DLD1 (cell line): Measurements from ENCODE around the gene GK.
"Not testable (repeated sequence)": the region's sequence is repeated elsewhere in the genome, so short reads cannot be mapped to it uniquely, and the experiment has no call there.

Experiments
- in situ Hi-C: cut with HindIII; loops from 2 replicates; pipeline ENCODE4 v1.10.0; 2017; ENCODE audit warnings: low sequenced_read_pairs

The GK gene

DNA sequence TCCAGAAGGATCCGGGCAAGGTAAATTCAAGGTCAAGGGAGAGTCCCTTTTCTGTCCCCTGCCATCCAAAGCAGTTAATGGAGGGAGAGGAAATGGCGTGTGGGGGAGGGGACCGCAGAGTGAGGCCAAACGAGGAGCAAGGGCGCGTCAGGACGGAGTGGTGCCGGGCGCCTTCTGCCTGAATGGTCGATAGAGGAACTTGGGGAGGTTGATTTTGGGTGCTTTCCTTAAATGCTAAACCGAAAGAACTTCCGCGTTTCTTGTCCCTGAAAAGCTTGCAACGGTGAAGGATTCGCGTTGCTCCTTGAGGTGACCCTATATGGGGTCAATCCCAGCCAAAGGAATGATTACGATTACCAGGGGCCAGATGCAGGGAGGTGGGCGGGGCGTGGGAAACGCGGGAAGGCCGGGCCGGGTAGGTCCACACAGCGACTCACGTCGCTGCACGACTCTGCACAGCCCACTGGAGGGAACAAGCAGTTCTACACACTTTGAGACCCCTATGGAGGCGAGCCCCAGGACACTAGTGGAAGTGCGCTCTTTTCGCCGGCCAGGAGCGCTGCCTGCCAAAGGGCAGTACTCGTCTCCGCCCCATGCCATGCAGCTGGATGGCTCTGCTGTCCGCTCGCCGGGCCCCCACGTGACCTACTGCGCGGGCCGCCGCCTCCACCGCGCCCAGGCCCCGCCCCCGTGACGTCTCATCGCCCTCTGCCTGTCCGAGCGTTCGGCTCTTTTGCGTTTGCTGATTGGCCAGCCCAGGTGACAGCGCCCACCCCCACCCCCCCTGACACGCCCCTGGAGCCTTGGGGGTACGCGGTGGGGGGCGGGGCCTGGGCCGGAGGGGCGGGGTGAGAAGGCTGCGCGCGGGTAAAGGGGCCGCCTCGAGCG is 452 bp upstream of the GK start:
- in situ Hi-C loops, result no loop called here

DNA sequence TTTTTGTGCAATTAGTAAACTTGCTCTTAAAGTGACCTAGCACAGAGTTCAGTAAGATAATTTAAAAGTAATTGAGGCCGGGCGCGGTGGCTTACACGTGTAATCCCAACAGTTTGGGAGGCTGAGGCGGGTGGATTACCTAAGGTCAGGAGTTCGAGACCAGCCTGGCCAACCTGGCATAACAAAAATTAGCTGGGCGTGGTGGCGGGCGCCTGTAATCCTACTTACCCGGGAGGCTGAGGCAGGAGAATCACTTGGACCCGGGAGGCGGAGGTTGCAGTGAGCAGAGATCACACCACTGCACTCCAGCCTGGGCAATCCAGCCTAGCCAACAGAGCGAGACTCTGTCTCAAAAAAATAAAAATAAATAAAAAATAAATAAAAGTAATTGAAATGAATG is 1.2 kb downstream of the GK start:
- in situ Hi-C loops, result not testable (repeated sequence)

DNA sequence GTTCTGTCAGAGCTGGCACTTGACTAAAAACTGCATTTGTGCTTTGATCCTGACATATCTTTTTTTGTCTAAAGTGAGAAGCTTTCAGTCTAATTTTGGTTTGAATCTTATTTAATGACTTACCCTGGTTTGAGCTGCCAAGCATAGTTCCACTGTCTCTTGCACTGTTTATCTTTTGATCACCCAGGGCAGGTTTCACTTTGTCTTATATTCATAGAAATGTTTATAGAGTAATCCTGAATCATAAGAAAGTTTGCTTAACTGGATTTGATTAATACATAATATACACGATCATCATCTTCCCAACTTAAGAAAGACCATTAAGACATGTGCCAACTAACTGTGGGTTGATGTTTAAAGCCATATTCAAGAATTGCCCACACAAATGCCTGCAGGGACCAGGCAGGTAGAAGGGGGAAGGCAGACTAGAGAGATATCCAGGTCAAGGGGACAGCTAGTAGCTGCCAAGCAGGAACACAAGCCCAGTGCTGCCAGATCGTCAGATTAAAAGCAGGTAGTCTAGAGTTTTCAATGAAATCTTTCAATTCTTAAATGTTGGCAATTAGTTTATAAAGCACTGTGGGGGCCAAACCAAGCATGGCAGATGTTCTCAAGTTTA is 1.9 kb downstream of the GK start:
- in situ Hi-C loops, result no loop called here

DNA sequence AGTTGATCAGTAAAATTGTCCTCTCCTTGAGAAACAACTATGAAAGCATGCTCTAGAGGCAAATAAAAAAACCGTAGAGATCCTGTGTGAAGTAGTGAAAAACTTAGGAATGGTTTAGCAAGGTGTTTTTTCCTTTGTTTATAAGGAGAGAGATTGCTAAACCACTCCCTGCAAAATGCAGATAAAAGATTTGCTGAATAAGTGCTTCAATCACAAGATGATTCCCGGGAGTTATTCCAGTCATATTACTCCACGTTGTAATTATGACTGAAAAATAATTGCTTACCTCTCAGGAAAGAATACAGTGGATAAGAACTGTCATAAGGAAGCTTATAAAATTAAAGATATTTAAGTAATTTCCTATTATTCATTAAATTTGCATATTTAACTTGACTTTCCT is 2.8 kb downstream of the GK start:
- in situ Hi-C loops, result no loop called here

DNA sequence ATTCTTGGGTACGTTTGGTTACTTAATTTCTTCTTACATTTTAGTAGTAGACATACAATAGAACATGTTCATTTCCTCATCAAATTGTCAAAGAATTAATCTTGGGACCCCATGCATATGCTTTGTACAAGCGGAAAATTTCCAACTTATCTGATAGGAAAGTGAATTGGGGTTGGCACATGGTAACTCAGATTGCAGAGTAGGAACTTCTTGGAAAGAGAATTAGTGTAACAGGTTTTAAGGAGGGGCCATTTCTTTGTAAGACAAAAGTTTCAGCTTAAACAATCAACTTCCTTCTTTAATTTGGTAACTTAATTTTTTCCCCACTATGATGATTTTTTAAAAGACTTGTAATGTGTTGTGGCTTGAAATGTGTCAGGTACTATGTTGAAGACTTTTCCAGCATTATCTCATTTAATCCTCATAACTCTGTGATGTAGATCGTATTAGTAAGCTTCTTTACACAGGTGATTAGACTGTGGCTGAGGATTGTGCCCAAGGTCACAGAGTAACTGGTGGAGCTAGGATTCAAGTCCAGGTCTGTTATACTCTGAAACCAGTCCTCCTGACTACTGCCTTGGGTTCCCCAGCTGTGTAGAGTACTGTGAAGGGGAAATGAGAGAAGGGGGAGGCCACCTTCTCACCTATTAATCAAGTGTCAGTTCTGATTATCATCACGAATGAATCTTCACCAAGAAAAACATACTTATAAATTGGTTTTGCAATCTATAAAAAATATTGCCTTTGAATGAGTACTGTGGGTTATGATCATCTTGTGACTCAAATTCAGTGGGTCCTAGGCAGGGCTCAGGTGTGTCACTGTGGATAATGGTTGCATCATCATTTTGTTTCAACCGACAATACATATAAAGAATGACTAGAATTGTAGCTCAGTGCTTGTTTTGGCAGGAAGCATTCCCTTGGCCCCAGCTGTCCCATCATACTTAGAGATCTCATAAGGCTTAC is 4.3 kb downstream of the GK start:
- in situ Hi-C loops, result no loop called here

DNA sequence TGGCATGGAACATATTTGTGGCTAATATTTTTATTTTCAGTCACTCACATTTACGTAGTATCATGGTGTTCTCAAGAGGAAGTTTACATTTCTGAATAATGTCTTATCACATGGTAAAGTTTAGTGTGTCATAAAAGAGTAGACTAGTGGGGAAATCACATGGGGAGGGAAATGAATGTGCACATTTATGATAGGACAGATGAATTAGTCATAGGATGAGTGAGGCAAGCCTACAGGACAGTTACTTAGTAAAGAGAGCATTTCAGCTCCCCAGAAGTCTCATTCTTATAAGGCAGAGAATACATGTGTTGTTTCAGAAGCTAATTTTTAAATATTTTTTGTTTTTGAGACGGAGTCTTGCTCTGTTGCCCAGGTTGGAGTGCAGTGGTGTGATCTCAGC is 6.2 kb downstream of the GK start:
- in situ Hi-C loops, result no loop called here

DNA sequence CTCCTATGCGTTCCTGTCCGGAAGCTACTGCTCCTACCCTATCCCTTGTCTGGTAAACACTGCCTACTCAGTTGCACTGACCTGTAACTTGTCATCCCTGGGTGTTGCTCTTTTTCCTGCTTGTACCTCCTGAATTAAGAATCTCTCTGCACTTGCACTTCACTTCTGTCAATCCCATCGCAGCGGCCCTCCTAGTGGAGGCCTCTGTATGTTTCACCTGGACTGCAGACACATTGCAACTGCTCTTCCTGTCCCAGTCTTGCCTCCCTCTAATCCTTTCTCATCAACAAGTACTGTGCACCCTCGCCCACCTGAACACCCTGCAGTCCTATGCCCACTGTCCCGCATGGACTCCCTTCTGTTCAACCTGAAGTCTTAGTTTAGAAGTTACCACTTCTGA is 8.0 kb downstream of the GK start:
- in situ Hi-C loops, result no loop called here

DNA sequence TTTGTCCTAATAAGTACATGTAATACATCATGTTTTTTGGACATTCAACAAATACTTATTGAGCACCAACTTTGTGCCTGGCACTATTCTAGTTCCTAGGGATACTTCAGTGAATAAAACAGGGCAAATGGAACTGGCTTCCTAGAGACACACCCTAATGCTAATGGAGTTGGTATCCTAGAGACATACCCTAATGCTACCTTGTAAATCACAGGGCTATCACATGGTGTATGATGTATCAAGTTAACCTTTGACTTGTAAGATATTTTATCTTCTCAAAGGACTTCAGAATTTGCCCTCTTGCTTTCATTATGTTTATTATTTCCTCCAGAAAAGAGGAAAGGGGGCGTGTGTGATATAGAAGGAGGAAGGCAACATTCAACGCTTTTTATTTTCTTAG is 10.1 kb downstream of the GK start:
- in situ Hi-C loops, result no loop called here

DNA sequence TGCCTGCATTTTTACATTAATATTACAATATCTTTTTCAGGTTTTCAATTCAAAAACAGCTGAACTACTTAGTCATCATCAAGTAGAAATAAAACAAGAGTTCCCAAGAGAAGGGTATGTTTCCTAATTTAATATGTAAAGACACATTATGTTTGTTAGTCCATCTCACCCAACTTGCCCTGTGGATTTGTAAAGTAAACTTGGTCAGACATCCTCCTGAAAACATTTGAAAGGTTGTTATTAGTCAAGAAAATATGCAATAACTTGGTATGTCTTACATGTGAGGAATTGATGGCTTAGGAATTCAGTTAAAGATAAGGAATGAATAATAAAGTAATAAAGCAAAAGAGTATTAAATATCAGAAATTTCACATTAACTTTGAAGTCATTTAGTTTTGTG is 12.2 kb downstream of the GK start:
- in situ Hi-C loops, result no loop called here

DNA sequence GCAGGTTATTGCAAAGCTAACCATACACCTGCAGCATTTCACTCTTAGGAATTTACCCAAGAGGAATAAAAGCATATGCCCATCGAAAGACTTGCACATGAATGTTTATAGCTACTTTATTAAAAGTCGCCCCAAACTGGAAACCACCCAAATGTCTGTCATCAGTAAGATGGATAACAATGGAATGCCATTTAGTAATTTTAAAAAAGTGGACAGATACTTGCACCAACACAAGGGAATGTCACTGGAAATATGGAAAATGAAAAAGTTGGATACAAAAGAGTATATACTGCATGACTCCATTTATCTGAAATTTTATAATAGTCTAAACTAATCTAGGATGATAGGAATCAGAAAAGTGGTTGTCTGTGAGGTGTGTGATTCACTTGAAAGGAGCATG is 12.9 kb downstream of the GK start:
- in situ Hi-C loops, result no loop called here

DNA sequence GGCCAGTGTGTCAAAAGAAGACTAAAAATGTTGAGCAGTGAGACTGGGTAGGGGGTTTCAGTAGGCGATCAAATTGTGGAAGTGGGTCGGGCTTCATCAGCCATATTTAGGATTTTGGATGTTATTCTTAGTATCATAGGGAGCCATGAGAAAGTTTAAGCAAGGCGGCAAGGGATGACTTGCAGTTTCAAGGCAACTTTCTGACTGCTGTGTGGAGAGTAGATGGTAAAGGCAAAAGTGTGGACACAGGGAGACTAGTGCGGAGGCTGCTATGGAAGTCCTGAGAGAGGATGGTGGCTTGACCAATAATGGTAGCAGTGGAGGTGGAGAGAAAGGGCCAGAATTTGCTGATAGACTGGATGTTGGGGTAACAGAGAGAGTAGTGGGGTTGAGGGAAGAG is 15.4 kb downstream of the GK start:
- in situ Hi-C loops, result no loop called here

DNA sequence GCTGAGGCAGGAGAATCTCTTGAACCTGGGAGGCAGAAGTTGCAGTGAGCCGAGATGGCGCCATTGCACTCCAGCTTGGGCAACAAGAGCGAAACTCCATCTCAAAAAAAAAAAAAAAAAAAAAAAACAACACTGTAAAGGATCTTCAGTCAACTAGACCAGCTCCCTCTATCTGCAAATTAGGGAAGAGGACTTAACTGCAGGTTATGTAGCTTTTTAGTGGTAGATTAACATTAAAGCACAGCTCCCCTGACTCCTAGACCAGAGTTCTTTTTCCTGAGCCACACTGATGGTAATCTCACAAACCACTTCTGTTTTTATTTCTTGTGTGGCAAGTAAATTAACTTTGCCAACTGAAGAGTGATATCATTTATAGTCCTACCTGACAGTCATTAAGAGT is 18.0 kb downstream of the GK start:
- in situ Hi-C loops, result not testable (repeated sequence)

DNA sequence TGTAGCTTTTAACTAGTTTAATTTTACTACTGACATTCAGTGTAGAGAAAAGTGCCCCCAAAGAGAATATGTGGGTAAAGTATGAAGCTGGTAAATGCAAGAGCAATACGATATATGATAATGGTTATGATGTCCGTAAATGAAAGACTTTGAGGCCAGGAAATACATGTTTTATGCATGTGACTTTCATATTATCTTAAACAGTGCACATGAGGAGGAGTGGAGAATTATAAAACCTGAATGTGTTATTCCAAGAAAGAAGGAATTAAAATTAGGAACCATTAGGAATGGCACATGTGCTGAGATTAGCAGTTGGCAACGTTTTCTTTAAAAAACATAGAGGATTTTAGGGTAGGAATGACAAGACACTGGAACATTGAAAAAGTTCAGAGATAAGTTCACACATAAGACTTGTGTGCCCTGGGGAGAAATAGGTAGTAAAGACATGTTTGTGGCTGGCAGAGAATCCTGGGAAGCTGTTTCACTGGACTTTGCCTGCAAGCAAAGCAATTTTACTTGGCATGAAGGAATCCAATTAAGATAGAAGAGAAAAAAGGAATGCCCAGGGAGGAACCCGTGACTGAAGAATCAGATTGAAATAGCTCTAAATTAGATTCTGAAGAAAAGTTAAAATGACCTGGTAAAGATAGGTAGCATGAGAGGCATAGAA is 20.0 kb downstream of the GK start:
- in situ Hi-C loops, result no loop called here

DNA sequence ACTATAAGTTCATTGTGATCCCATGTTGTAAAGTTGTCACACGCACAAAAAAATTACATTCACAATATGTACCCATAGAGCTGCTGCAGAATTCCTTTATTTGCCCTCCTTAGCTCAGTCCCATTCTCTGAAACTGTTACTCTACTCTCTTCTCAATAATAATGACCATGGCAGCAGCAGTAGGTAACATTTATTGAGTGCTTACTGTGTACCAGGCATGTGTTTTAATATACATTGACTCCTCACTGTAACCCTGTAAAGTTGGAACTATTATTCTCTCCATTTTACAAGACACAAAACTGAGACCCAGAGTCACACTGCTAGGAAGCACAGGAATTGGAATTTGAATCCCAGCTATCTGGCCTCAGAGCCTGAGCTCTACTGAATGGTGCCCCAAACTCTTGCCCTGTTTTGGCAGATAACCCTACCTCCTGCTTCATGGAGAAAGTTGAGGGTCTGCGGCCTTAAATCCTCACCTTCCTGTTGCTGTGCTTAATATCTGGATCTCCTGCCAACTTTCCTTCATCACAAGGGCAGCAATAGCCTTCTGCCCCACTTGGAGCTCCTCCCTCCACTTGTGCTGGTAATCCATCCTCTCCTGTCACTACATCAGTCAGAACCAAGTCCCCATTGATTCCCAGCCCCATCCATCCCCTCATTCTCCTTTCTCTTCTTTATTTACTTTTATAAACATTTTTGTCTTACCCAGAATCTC is 20.8 kb downstream of the GK start:
- in situ Hi-C loops, result no loop called here

DNA sequence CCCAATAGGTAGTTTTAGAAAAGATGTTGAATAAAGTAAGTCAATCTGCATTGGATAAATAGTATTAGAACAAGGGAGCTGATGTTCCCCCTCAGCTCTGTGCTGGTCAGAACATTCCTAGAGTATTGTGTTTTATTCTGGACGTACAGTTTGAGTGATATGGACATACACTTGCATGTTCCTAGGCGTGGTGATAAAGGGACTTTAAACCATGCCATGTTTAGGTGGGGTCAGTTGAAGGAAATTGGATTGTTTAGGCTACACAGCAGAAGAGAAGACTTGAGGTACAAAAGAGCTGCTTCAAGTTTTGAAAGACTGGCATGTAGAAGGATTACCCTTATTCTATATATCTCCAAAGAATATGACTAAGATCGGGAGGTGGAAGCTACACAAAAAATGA is 21.6 kb downstream of the GK start:
- in situ Hi-C loops, result no loop called here

DNA sequence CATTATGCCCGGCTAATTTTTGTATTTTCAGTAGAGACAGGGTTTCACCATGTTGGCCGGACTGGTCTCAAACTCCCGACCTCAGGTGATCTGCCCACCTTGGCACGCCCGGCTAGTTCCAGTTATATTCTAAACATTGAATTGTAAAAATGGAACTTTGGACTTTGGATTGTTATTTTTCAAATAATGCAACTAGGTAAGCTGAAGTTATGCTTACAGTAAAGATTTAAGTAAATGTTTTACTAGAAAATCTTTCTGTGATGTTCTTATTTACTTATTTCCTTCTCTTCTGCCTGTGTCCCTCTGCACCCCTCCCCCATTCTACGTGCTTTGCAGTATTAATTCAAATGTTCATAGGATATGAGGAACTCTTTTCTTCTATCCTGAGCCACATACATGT is 26.1 kb downstream of the GK start:
- in situ Hi-C loops, result no loop called here

DNA sequence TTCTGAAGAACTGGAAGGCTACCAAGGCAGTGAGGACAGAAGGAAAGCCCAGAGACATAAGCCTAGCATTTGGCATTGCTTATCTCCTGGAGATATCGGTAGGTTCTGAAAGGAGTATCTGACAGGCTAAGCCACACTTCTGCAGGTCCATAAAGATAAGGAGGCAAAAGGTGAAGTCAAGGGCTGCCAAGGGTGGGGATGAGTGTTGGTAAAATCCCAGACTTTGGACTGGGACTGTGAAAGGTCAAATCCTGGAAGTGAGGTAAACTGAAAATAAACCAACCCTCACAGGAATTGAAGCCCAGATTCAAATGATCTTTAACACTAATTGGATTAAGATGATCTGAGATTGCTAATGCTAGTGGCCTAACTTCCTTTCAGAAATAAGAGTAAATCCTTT is 27.4 kb downstream of the GK start:
- in situ Hi-C loops, result no loop called here

DNA sequence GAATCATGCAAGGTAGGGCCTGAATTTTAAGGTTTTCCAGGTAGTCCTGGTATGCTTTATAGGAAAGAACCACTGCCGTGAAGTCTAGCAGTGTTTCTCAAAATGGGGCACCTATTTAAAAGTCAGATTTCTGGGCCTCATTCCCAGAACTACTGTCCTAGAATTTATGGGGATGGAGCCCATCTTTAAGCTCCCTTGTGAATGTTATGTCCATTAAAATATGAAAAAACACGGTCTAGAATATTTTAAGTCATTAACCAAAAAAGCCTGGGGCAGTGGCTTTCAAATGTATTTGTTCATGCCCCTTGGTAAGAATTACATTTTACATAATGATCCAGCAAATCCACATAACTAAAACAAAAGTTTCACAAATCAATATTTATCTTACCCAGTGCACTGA is 35.4 kb downstream of the GK start:
- in situ Hi-C loops, result no loop called here

DNA sequence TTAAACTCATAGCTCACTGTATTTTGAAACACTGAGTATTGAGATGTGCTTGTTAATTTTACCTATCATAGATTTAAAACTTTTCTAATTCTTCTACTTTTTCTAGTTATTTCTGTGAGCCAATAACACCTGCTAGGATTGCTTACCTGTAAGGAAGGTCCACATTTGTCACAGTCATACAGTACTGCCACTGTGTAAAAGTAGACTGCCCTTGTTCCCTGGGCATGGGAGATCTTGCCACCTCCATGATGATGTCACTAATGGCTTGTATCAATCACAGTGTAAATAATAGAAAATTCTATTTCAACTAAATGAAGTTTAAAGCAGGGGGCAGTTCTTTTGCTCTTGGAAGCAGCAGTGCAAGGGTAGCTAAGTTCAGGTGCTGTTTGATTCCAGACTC is 35.9 kb downstream of the GK start:
- in situ Hi-C loops, result no loop called here

DNA sequence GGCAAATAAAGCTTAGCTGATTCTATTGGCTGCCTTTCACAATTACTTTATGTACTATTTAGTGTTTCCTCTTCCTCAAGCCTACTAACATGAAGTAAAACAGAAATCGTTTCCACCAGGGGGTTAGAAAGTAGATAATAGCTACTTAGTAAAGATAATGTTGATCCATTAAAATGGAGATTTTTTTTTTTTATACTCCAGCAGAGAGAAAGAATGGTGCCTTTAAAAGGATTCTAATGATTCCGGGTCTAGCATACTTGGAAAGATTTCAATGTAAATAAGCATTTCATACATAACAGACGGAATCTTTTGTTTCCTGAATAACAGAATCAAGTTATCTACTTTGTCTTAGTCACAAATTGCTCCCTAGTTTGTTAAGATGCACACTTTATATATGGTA is 37.1 kb downstream of the GK start:
- in situ Hi-C loops, result no loop called here
